Brain pericyte (primary cell): Measurements from ENCODE around the gene LRP4.
"Not testable (repeated sequence)": the region's sequence is repeated elsewhere in the genome, so short reads cannot be mapped to it uniquely, and the experiment has no call there.

Experiments
- DNase-seq: peaks from one replicate; pipeline ENCODE4 v3.0.0-alpha.2; 2012; ENCODE audit warnings: low read depth, low spot score

The LRP4 gene

GRCh38 chr11:46918083-46918787 lies at the start of gene LRP4:
Gene LRP4 (minus strand): TSS chr11:46918550. CDS start chr11:46918379, 171 bp downstream.
- DNase-seq = no peak

GRCh38 chr11:46967962-46968361 lies 49.6 kb upstream of the LRP4 start:
- no peak for DNase-seq

DNA sequence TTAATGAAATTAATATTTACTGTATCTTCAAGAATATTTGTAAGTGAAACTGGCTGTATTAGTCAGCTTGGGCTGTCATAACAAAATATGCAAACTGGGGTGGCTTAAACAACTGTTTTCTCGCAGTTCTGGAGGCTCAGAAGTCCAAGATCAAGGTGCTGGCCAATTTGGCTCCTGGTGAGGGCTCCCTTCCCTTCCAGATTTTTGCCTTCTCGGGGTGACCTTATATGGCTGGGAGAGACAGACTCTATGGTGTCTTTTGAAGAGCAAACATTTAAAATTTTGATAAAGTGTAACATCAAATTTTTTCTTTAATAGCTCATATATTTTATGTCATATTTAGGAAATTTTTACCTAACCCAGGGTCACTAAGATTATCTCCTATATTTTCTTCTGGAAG lies 48.4 kb upstream of the LRP4 start:
- no peak for DNase-seq

DNA sequence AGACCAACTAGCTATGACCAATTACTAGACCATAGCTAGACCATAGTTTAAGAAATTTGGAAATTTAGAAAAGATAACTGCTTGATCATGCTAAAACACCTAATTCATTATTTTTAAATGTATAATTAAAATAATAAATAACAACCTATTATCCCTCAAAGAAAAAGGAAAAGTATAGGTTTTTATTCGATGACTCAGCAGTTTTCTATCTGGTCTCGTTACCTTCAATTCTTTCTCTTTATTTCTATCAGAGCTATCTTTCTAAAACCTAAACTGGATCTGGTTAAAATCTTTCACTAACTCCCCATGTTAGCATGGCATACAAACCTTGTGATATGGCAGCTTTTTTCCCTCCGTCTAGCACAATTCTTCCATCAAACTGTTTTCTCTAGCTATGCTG lies 45.5 kb upstream of the LRP4 start:
- no peak for DNase-seq

GRCh38 chr11:46961886-46962285 lies 43.5 kb upstream of the LRP4 start:
- DNase-seq = not testable (repeated sequence)

- DNase-seq = no peak
Measured at GRCh38 chr11:46961041-46961440, 42.7 kb upstream of the LRP4 start.

DNA sequence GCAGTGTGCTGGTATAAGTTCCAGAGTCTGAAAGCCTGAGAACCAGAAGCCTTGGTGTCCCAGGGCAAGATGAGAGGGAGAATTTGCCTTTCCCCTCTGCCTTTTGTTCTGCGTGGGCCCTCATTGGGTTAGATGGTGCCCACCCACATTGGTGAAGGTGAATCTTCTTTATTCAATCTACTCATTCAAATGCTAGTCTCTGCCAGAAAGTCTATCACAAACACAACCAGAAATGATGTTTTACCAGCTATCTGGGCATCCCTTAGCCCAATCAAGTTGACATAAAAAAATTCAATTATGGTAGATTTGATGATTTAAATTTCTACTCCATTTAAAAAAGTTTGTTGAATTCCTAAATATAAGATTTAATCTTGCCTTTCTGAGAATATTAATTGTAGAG lies 40.4 kb upstream of the LRP4 start:
- DNase-seq = no peak

GRCh38 chr11:46953093-46953492 lies 34.7 kb upstream of the LRP4 start:
- no peak for DNase-seq

DNA sequence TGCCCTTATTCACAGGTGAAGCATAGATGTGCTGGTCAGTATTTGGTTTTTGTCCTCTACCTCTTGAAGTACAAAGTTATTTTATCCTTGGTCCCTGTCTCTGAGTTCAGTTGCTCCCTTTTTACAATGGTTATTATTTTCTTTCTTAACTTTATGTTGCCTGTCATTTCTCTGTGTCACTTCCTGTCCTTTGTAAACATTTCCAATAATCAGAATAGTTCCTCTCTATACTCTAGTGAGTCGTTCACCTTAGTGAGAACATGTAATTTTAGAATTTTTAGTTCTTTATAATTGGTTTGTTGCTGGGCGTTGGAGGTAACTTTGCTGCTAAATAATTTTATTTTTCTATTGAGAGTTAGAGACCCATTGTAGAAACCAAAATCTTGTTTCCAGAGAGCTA lies 34.2 kb upstream of the LRP4 start:
- no peak for DNase-seq

- DNase-seq = no peak
Measured at GRCh38 chr11:46951864-46952263, 33.5 kb upstream of the LRP4 start.

- DNase-seq = no peak
Measured at GRCh38 chr11:46949297-46949696, 30.9 kb upstream of the LRP4 start.

DNA sequence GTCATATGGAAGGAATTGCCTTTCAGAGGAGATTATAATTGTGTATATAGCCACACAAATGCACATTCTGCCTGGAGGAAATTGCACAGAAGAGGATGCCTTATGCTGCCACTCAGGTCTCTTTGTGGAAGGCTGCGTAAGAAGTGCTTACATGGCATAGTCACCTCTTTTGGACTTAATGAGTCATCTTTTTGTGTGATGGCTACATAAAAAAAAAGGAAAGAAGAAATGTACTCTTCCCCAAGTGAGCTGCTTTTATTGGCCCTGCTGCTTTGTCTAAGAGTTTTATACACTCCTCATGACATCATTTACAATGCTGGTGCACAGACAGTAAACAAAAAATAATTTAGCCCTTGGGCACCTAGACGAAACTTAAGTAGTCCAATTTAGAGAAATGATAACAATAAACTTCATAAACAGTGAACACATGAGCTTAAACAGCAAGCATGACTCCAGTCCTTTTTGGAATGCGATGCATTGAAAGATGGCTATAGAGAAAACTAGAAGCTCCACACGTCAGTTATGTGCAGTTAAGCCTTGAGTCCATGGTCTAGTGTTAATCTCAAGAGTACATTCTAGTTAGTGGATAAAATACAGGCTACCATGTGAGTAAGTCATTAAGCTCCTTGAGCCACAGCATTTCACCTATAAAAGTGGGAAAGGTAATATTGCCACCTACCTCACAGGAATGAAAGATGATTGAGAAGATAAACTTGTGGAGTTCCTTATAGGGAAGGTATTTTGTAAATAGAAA lies 30.2 kb upstream of the LRP4 start:
- DNase-seq = no peak

GRCh38 chr11:46947399-46948077 lies 29.2 kb upstream of the LRP4 start:
- no peak for DNase-seq

GRCh38 chr11:46944356-46945075 lies 26.2 kb upstream of the LRP4 start:
- no peak for DNase-seq

GRCh38 chr11:46942172-46942571 lies 23.8 kb upstream of the LRP4 start:
- DNase-seq = no peak

- peak; percentile 82 for DNase-seq
Measured at GRCh38 chr11:46936138-46937110, 18.1 kb upstream of the LRP4 start, which contains the start of gene CSTPP1. Gene CSTPP1 (plus strand): TSS chr11:46936761. CDS start chr11:46936806, 45 bp downstream.

DNA sequence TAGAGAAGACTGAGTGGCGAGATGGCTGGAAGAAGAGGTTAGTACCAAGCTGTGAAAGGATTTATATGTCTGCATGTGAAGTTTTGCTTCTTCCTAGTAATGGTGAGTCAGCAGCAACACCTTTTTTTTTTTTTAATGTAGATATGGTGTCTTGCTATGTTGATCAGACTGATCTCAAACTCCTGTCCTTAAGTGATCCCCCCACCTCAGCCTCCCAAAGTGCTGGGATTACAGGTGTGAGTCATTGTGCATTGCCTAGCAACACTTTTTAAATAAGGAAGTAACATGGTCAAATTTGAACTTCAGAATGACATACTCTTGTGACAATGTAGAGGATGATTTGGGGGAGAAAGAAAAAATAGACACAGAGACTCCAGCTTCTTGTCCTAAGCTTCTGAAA lies 11.7 kb upstream of the LRP4 start:
- no peak for DNase-seq

DNA sequence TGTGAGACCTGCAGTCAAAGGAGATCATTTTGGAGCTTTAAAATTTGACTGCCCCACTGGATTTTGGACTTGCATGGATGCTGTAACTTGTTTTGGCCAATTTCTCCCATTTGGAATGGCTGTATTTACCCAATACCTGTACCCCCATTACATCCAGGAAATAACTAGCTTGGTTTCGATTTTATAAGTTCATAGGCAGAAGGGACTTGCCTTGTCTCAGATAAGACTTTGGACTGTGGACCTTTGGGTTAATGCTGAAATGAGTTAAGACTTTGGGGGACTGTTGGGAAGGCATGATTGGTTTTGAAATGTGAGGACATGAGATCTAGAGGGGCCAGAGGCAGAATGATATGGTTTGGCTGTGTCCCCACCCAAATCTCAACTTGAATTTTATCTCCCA lies 10.4 kb upstream of the LRP4 start:
- DNase-seq = not testable (repeated sequence)

DNA sequence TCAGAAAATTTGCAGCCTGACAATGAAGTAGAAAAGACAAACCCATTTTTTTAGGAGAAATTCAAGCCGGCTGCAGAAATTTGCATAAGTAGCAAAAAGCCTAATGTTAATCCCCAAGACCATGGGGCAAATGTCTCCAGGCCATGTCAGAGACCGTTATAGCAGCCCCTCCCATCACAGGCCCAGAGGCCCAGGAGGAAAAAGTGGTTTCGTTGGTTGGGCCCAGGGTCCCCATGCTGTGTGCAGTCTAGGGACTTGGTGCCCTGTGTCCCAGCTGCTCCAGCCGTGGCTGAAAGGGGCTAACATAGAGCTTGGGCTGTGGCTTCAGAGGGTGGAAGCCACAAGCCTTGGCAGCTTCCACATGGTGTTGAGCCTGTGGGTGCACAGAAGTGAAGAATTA lies 9.6 kb upstream of the LRP4 start:
- not testable (repeated sequence) for DNase-seq

GRCh38 chr11:46920755-46921154 lies 2.4 kb upstream of the LRP4 start:
- DNase-seq = peak; percentile 94
